Endodermal cell (in vitro differentiated cells): ENCODE data around the gene ZFAND3. TPM values are rescaled to one million over a fixed set of nuclear protein-coding genes. Genes with fewer than 3 reads are reported as not detected.

Experiments
- DNase-seq: peaks from one replicate; pipeline ENCODE4 v3.0.0-alpha.2; 2017
- H3K27ac ChIP-seq: 2 replicates; pipeline ENCODE4 v1.5.1; 2013; ENCODE audit warnings: mild to moderate bottlenecking, low read depth, low read length, moderate library complexity
- H3K27me3 ChIP-seq: 2 replicates; pipeline ENCODE4 v1.6.1; 2013; ENCODE audit warnings: mild to moderate bottlenecking, low read length, moderate library complexity; ENCODE audit not compliant: insufficient read depth, control insufficient read depth, poor library complexity, severe bottlenecking
- H3K36me3 ChIP-seq: 2 replicates; pipeline ENCODE4 v1.7.0; 2013; ENCODE audit warnings: mild to moderate bottlenecking, low read length, moderate library complexity; ENCODE audit not compliant: control insufficient read depth, insufficient read depth
- H3K4me1 ChIP-seq: one replicate; pipeline ENCODE4 v1.7.0; 2013; ENCODE audit warnings: low read length; ENCODE audit not compliant: control insufficient read depth, insufficient read depth
- H3K4me3 ChIP-seq: 2 replicates; pipeline ENCODE4 v1.5.1; 2013; ENCODE audit warnings: mild to moderate bottlenecking, low read length, moderate library complexity
- H3K9ac ChIP-seq: 2 replicates; pipeline ENCODE4 v1.6.1; 2013; ENCODE audit warnings: mild to moderate bottlenecking, low read length, moderate library complexity; ENCODE audit not compliant: poor library complexity, severe bottlenecking; ENCODE audit errors: extremely low read depth
- H3K9me3 ChIP-seq: 2 replicates; pipeline ENCODE4 v1.6.1; 2013; ENCODE audit warnings: mild to moderate bottlenecking, low read length, moderate library complexity; ENCODE audit not compliant: control insufficient read depth
- H3K27ac Mint-ChIP-seq: 2 replicates; pipeline ENCODE4 v1.8.0; 2020; ENCODE audit warnings: mixed read lengths
- H3K27me3 Mint-ChIP-seq: 2 replicates; pipeline ENCODE4 v1.8.0; 2021; ENCODE audit warnings: mild to moderate bottlenecking, mixed read lengths; ENCODE audit not compliant: insufficient read depth
- H3K36me3 Mint-ChIP-seq: 2 replicates; pipeline ENCODE4 v1.8.0; 2020; ENCODE audit warnings: low read depth, mixed read lengths
- H3K4me1 Mint-ChIP-seq: 2 replicates; pipeline ENCODE4 v1.8.0; 2020; ENCODE audit warnings: mixed read lengths
- H3K4me3 Mint-ChIP-seq: 2 replicates; pipeline ENCODE4 v1.8.0; 2020; ENCODE audit warnings: mild to moderate bottlenecking, moderate library complexity, mixed read lengths
- H3K9me3 Mint-ChIP-seq: 2 replicates; pipeline ENCODE4 v1.8.0; 2020; ENCODE audit warnings: mild to moderate bottlenecking, mixed read lengths
- WGBS, 2 experiments: methylation state at CpG; one replicate each; pipeline versions ENCODE4 v1.1.5 to v1.1.7; 2013; ENCODE audit warnings: missing lambda C conversion rate in 2 of 2, mixed read lengths in 1 of 2; ENCODE audit not compliant: insufficient coverage in 1 of 2, insufficient read length in 1 of 2; 5-methylcytosine and 5-hydroxymethylcytosine counted together
- total RNA-seq, 2 donors: library from RNA; stranded (reverse); fragmentation: NEBNext Ultra II Directional in 1 of 2; extraction: Animal tissue kit (Norgen Biotek cat#: 25700) in 1 of 2; gene quantifications; 2 replicates in 1 of 2; 3 replicates in 1 of 2; pipeline ENCODE4 v1.2.1, GENCODE V29; 2021
- TF ChIP-seq, protein P1 (sequence below): fragments of 200-600 bp; sonication (generic); conservative IDR thresholded peaks from 2 replicates; pipeline ENCODE4 v1.5.0; 2021; ENCODE audit warnings: antibody characterized with exemption, mild to moderate bottlenecking

The ZFAND3 gene
- total RNA-seq, 2 donors from 2014 or later = 67.1 to 86.2 TPM

DNA sequence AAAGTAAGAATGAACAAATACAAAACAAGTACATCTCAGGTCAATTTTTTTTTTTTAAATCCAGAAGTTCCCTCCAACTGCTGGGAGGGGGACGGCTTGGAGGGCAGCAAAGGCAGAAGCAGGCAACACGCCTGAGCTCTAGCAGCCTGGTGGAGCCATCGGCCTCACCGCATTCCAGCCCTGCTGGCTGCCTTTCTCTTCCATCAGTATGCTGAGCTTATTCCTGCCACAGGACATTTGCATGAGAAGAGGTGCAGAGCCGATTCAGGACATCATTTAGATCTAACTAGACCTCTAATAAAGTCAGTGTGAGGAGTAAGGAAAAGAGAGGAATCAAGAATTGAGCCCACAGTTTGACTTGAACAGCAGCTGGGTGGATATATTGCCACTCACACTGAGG lies 318.8 kb downstream of the ZFAND3 start:
- Mint-ChIP-seq H3K27ac (no peak overlapping the region), H3K9me3 (no peaks in the 10 kb centered on the region), H3K4me1 (peaks cover 16% of the 10 kb centered on the region), H3K27me3 (no peaks in the 10 kb centered on the region), H3K36me3 (peaks cover 19% of the 10 kb centered on the region), H3K4me3 (no peak overlapping the region)
- TF ChIP-seq, protein P1, sequence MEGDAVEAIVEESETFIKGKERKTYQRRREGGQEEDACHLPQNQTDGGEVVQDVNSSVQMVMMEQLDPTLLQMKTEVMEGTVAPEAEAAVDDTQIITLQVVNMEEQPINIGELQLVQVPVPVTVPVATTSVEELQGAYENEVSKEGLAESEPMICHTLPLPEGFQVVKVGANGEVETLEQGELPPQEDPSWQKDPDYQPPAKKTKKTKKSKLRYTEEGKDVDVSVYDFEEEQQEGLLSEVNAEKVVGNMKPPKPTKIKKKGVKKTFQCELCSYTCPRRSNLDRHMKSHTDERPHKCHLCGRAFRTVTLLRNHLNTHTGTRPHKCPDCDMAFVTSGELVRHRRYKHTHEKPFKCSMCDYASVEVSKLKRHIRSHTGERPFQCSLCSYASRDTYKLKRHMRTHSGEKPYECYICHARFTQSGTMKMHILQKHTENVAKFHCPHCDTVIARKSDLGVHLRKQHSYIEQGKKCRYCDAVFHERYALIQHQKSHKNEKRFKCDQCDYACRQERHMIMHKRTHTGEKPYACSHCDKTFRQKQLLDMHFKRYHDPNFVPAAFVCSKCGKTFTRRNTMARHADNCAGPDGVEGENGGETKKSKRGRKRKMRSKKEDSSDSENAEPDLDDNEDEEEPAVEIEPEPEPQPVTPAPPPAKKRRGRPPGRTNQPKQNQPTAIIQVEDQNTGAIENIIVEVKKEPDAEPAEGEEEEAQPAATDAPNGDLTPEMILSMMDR = no peak
- H3K4me3 ChIP-seq = no peak overlapping the region
- DNase-seq = peak; percentile 78
- H3K27me3 ChIP-seq = no peaks in the 10 kb centered on the region
- WGBS, 2 experiments = 68 to 77% methylated on average over 3 to 5 of the region's 5 CpGs
- H3K36me3 ChIP-seq = peaks cover 6% of the 10 kb centered on the region
- no peaks in the 10 kb centered on the region for H3K9me3 ChIP-seq
- H3K9ac ChIP-seq = no peak overlapping the region
- H3K4me1 ChIP-seq = no peaks in the 10 kb centered on the region
- no peak overlapping the region for H3K27ac ChIP-seq

DNA sequence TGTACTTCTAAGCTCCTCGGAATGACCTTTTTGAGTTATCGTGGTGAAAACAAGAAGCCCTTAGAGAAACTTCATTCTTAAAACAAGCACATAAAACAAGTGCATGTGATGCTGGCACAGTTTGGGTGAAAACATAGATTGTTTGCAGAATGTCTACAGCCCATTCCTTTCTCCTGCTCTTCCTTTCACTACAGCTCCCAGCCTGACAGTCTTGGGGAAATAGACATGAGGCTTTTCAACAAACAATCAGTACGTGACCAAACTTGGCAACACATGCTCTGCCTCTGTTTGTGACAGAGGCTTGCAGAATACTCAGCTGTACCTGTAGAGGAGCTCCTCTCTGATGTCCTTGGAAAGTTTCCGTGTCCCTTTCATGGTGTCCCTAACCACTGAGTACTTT lies 321.6 kb downstream of the ZFAND3 start:
- H3K4me3 Mint-ChIP-seq = no peak overlapping the region
- H3K9me3 Mint-ChIP-seq = no peaks in the 10 kb centered on the region
- peaks cover 6% of the 10 kb centered on the region for H3K36me3 Mint-ChIP-seq
- no peaks in the 10 kb centered on the region for H3K4me1 ChIP-seq
- no peak overlapping the region for H3K27ac Mint-ChIP-seq
- DNase-seq = no peak
- H3K27ac ChIP-seq = no peak overlapping the region
- no peaks in the 10 kb centered on the region for H3K27me3 Mint-ChIP-seq
- no peaks in the 10 kb centered on the region for H3K27me3 ChIP-seq
- TF ChIP-seq, protein P1 = no peak
- WGBS, 2 experiments = 73 to 95% methylated on average over 1 to 4 of the region's 4 CpGs
- H3K4me1 Mint-ChIP-seq = peaks cover 11% of the 10 kb centered on the region
- H3K9me3 ChIP-seq = no peaks in the 10 kb centered on the region
- H3K36me3 ChIP-seq = no peaks in the 10 kb centered on the region
- H3K9ac ChIP-seq = no peak overlapping the region
- no peak overlapping the region for H3K4me3 ChIP-seq

DNA sequence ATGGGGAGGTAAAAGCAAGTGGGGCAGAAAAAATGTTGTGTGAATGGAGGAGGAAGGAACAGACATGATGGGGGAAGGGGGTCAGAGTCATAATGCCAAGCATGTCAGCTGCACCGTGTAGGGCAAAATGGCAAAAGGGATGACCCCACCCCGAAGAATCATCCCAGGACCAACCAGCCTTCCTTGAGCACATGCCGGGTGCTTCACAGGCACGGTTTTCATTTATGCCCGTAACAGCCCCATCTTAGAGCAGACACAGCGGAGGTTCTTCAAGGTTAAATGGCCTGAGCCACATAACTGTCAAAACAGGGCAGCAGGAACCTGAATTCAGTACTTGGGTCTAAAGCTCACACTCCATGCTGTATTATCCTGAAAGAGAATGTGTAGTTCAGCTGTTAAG lies 322.2 kb downstream of the ZFAND3 start:
- no peak overlapping the region for H3K4me3 ChIP-seq
- Mint-ChIP-seq H3K27ac (no peak overlapping the region), H3K36me3 (peaks cover 6% of the 10 kb centered on the region), H3K27me3 (no peaks in the 10 kb centered on the region), H3K4me1 (peaks cover 11% of the 10 kb centered on the region), H3K4me3 (no peak overlapping the region), H3K9me3 (no peaks in the 10 kb centered on the region)
- DNase-seq = no peak
- H3K27ac ChIP-seq = no peak overlapping the region
- TF ChIP-seq, protein P1 = no peak
- 90 to 96% methylated on average over 6 of the region's 6 CpGs for WGBS, 2 experiments
- no peaks in the 10 kb centered on the region for H3K9me3 ChIP-seq
- H3K4me1 ChIP-seq = no peaks in the 10 kb centered on the region
- H3K9ac ChIP-seq = no peak overlapping the region
- H3K36me3 ChIP-seq = no peaks in the 10 kb centered on the region
- H3K27me3 ChIP-seq = no peaks in the 10 kb centered on the region
